ENCODE data around the gene NT5DC4.

The NT5DC4 gene

DNA sequence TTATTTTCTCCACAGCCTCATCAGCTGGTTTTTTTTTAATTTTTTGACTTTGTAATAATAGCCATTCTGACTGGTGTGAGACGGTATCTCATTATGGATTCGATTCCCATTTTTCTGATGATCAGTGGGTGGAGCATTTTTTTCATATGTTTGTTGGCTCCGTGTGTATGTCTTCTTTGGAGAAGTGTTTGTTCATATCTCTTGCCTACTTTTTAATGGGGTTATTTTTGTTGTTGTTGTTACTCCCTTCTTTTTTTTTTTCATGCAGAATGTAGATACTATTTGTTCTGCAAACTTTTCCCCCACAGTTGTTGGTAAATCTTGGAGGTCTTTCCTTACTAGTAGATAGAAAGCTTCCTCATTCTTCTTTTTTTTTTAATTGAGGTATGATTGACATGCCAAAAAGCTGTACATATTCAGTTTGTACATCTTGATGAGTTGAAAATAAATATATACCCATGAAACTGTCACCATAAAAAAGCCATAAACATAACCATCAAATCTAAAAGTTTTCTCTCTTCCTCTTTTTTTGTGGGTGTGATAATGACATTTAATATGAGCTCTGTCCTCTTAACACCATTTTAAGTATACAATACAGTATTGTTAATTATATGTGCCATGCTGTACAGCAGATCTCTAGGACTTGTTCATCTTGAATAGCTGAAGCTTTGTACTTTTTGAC, 21.8 kb upstream of the NT5DC4 start:
- TF ChIP-seq FOXP2 (optimal IDR thresholded peaks at IDR 0.05; ENCODE audit: borderline replicate concordance, extremely low read depth, extremely low read length, insufficient read depth): no peak
- TF ChIP-seq SIN3A (IDR thresholded peaks at IDR 0.05; ENCODE audit: borderline replicate concordance, insufficient read depth, low read length): no peak
- no peak for TF ChIP-seq REST (IDR thresholded peaks at IDR 0.05; ENCODE audit: insufficient read depth in 1 of 2, low read depth in 2 of 2, low read length in 2 of 2)
- no peak for TF ChIP-seq POLR2AphosphoS5 (IDR thresholded peaks at IDR 0.05; ENCODE audit: low read depth, low read length)
- no peak for TF ChIP-seq TAF1 (IDR thresholded peaks at IDR 0.05; ENCODE audit: borderline replicate concordance, insufficient read depth, low read length)

- TF ChIP-seq TAF1 (IDR thresholded peaks at IDR 0.05; ENCODE audit: borderline replicate concordance, insufficient read depth, low read length) (no peak), SIN3A (IDR thresholded peaks at IDR 0.05; ENCODE audit: borderline replicate concordance, insufficient read depth, low read length) (no peak), POLR2AphosphoS5 (IDR thresholded peaks at IDR 0.05; ENCODE audit: low read depth, low read length) (no peak), FOXP2 (optimal IDR thresholded peaks at IDR 0.05; ENCODE audit: borderline replicate concordance, extremely low read depth, extremely low read length, insufficient read depth) (no peak), REST (IDR thresholded peaks at IDR 0.05; ENCODE audit: insufficient read depth in 1 of 2, low read depth in 2 of 2, low read length in 2 of 2) (no peak)
Measured at GRCh38 chr2:112699984-112700667, 20.7 kb upstream of the NT5DC4 start.

GRCh38 chr2:112701052-112701451, 19.8 kb upstream of the NT5DC4 start:
- TF ChIP-seq TAF1 (IDR thresholded peaks at IDR 0.05; ENCODE audit: borderline replicate concordance, insufficient read depth, low read length) (no peak), SIN3A (IDR thresholded peaks at IDR 0.05; ENCODE audit: borderline replicate concordance, insufficient read depth, low read length) (no peak), POLR2AphosphoS5 (IDR thresholded peaks at IDR 0.05; ENCODE audit: low read depth, low read length) (no peak), FOXP2 (optimal IDR thresholded peaks at IDR 0.05; ENCODE audit: borderline replicate concordance, extremely low read depth, extremely low read length, insufficient read depth) (no peak)

DNA sequence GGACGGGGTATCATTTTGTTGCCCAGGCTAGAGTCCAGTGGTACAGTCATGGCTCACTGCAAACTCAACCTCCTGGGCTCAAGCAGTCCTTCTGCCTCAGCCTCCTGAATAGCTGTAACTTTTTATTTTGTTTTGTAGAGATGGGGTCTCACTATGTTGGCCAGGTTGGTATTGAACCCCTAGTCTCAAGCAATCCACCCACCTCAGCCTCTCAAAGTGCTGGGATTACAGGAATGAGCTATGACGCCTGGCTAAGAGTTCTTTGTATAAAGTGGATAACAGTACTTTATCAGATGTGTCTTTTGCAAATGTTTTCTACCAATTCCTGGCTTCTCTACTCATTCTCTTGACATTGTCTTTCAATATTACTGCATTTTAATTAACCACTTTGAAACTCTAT, 17.1 kb upstream of the NT5DC4 start:
- TF ChIP-seq SIN3A (IDR thresholded peaks at IDR 0.05; ENCODE audit: borderline replicate concordance, insufficient read depth, low read length) (no peak), REST (IDR thresholded peaks at IDR 0.05; ENCODE audit: insufficient read depth in 1 of 2, low read depth in 2 of 2, low read length in 2 of 2) (no peak), POLR2AphosphoS5 (IDR thresholded peaks at IDR 0.05; ENCODE audit: low read depth, low read length) (no peak)

- TF ChIP-seq POLR2AphosphoS5 (IDR thresholded peaks at IDR 0.05; ENCODE audit: low read depth, low read length) (no peak), TAF1 (IDR thresholded peaks at IDR 0.05; ENCODE audit: borderline replicate concordance, insufficient read depth, low read length) (no peak), FOXP2 (optimal IDR thresholded peaks at IDR 0.05; ENCODE audit: borderline replicate concordance, extremely low read depth, extremely low read length, insufficient read depth) (no peak), REST (IDR thresholded peaks at IDR 0.05; ENCODE audit: insufficient read depth in 1 of 2, low read depth in 2 of 2, low read length in 2 of 2) (no peak), SIN3A (IDR thresholded peaks at IDR 0.05; ENCODE audit: borderline replicate concordance, insufficient read depth, low read length) (no peak)
Measured at GRCh38 chr2:112705575-112705974, 15.2 kb upstream of the NT5DC4 start.

Measured in PFSK-1 (cell line).